HFF-Myc (cell line): ENCODE data around the gene JPH4.
"Not testable (repeated sequence)": the region's sequence is repeated elsewhere in the genome, so short reads cannot be mapped to it uniquely, and the experiment has no call there.

Experiments used
- DNase-seq: peaks from one replicate; pipeline ENCODE4 v3.0.0-alpha.2; 2011; ENCODE audit warnings: low read depth; ENCODE audit errors: extremely low read depth
- H3K4me3 ChIP-seq: replicated peaks from 2 replicates; pipeline ENCODE4 v1.5.1; 2011; ENCODE audit warnings: low read depth, mild to moderate bottlenecking, control low read depth, low read length
- TF ChIP-seq, protein P1 (sequence below): IDR thresholded peaks from 2 replicates; pipeline ENCODE4 v1.5.1; 2012; ENCODE audit warnings: mild to moderate bottlenecking, low read depth, low read length, control low read depth; ENCODE audit errors: missing control alignments

JPH4 gene

GRCh38 chr14:23602181-23603095 lies 23.8 kb upstream of the JPH4 start:
- no peak overlapping the region for H3K4me3 ChIP-seq
- TF ChIP-seq, protein P1, sequence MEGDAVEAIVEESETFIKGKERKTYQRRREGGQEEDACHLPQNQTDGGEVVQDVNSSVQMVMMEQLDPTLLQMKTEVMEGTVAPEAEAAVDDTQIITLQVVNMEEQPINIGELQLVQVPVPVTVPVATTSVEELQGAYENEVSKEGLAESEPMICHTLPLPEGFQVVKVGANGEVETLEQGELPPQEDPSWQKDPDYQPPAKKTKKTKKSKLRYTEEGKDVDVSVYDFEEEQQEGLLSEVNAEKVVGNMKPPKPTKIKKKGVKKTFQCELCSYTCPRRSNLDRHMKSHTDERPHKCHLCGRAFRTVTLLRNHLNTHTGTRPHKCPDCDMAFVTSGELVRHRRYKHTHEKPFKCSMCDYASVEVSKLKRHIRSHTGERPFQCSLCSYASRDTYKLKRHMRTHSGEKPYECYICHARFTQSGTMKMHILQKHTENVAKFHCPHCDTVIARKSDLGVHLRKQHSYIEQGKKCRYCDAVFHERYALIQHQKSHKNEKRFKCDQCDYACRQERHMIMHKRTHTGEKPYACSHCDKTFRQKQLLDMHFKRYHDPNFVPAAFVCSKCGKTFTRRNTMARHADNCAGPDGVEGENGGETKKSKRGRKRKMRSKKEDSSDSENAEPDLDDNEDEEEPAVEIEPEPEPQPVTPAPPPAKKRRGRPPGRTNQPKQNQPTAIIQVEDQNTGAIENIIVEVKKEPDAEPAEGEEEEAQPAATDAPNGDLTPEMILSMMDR = no peak

DNA sequence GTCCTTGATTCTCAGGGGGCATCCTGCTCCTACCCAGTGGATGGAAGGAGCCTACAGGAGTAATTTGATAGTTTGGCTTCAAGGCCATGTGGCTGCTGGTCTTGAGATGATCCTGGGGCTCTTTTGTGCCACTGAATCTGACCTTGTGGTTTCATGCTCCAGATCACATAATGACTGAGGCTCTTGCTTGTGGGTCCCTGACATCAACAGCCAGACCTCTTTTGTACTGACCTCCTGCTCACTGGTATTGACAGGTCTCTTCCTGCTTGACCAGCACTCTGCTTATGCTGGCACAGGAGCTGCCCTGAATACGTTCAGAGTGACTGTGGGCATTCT lies 23.2 kb upstream of the JPH4 start:
- DNase-seq = no peak
- TF ChIP-seq, protein P1 = no peak
- no peak overlapping the region for H3K4me3 ChIP-seq

More at GRCh38 chr14:23602181-23603095, 23.8 kb upstream of the JPH4 start:
- DNase-seq = no peak

- TF ChIP-seq, protein P1 = no peak
- H3K4me3 ChIP-seq = no peak overlapping the region
- no peak for DNase-seq
Measured at GRCh38 chr14:23601424-23601823, 22.8 kb upstream of the JPH4 start.

DNA sequence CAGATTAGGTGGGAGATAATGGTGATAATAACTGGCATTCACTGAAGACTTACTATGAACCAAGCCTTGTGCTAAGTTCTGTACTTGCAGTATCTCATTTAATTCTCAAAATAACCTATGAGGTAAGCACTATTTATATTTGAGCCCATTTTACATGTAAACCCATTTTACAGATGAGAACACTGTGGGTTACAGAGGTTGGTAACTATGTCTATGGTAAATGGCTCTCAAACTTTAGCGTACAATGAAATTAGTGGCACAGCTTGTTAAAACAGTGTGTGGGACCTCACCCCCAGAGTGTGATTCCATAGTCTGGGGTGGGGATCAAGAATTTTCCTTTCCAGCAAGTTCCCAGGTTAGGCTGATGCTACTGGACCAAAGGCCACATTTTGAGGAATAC lies 22.2 kb upstream of the JPH4 start:
- no peak for DNase-seq
- TF ChIP-seq, protein P1 = no peak
- no peak overlapping the region for H3K4me3 ChIP-seq

DNA sequence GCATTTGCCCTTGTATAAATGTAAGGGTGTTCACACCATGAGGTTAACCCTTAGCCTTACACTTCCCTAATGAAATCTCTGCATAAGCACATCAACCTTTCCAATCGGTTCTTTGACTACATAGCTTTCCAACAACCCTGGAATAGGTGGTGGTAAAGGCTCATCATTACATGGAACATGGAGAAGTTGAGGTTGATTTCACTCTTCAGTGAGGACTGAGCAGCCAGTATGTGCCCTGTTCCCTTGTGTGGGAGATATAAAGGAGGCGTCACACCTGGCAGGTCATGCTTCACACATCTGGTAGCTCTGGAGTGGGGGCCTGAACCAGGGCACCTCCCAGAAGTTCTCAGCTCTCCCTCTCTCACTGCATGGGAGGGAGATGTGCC lies 21.7 kb upstream of the JPH4 start:
- H3K4me3 ChIP-seq = no peak overlapping the region
- DNase-seq = no peak
- TF ChIP-seq, protein P1 = no peak

GRCh38 chr14:23594191-23594590 lies 15.6 kb upstream of the JPH4 start:
- not testable (repeated sequence) for DNase-seq, H3K4me3 ChIP-seq

- TF ChIP-seq, protein P1 = no peak
- DNase-seq = no peak
- H3K4me3 ChIP-seq = no peak overlapping the region
Measured at GRCh38 chr14:23590198-23590597, 11.6 kb upstream of the JPH4 start.
